K562 (cell line): ENCODE results near the gene NFATC3. TPM values are rescaled to one million over a fixed set of nuclear protein-coding genes. Genes with fewer than 3 reads are reported as not detected.
A peak's percentile ranks its signal among the peaks of the same experiment; 100 is the strongest.

ENCODE experiments used
- BRD4 ChIP-seq: fragments of 200-600 bp; sonication (generic); IDR thresholded peaks from 2 replicates; pipeline ENCODE4 v1.6.1; 2017; ENCODE audit warnings: inconsistent platforms
- C11orf30 ChIP-seq: fragments of 450-650 bp; IDR thresholded peaks from 2 replicates; pipeline ENCODE4 v1.6.1; 2016; ENCODE audit warnings: low read depth, mild to moderate bottlenecking
- CEBPG ChIP-seq, 3 experiments: fragments of 200-800 bp in 1 of 3; sonication (Bioruptor generic) in 1 of 3; sonication (generic) in 1 of 3; formaldehyde crosslinking in 1 of 3; IDR thresholded peaks in 2 of 3; conservative IDR thresholded peaks in 1 of 3; 2 replicates each; pipeline versions ENCODE4 v1.6.1 to v1.8.0; 2016 to 2022; ENCODE audit warnings: missing compliant biosample characterization in 2 of 3, missing genetic modification characterization in 2 of 3, mild to moderate bottlenecking in 1 of 3, missing genetic modification reagents in 1 of 3
- DACH1 ChIP-seq: fragments of 450-650 bp; IDR thresholded peaks from 2 replicates; pipeline ENCODE4 v1.6.1; 2018; ENCODE audit not compliant: partially characterized antibody
- DDX20 ChIP-seq: fragments of 450-650 bp; IDR thresholded peaks from 2 replicates; pipeline ENCODE4 v1.6.1; 2016; ENCODE audit warnings: missing genetic modification characterization, low read depth, mild to moderate bottlenecking, missing compliant biosample characterization, moderate library complexity
- EP300 ChIP-seq: IDR thresholded peaks from 2 replicates; pipeline ENCODE4 v1.6.1; 2012; ENCODE audit warnings: low read length, improper control_type of control experiment
- FOSL1 ChIP-seq: fragments of 200-800 bp; sonication (Bioruptor generic); conservative IDR thresholded peaks from 2 replicates; pipeline ENCODE4 v1.6.1; 2016; ENCODE audit warnings: missing genetic modification characterization, missing compliant biosample characterization
- KLF10 ChIP-seq: fragments of 250-450 bp; sonication (Bioruptor Pico); IDR thresholded peaks from 2 replicates; pipeline ENCODE4 v1.6.1; 2021; ENCODE audit warnings: matching md5 sums
- MED1 ChIP-seq: sonication (generic); formaldehyde crosslinking; IDR thresholded peaks from 2 replicates; pipeline ENCODE4 v1.8.1; 2023; ENCODE audit warnings: missing genetic modification reagents, borderline replicate concordance
- MEF2D ChIP-seq: conservative IDR thresholded peaks from 2 replicates; pipeline ENCODE4 v1.6.1; 2016; ENCODE audit warnings: low read depth, missing genetic modification characterization, missing compliant biosample characterization
- PHB ChIP-seq: fragments of 250-450 bp; sonication (Bioruptor Pico); IDR thresholded peaks from 2 replicates; pipeline ENCODE4 v1.5.0; 2021
- PRMT5 ChIP-seq: sonication (generic); formaldehyde crosslinking; IDR thresholded peaks from 2 replicates; pipeline ENCODE4 v1.5.0; 2020; ENCODE audit warnings: missing genetic modification reagents
- PTTG1 ChIP-seq: fragments of 450-650 bp; IDR thresholded peaks from 2 replicates; pipeline ENCODE4 v1.6.1; 2016; ENCODE audit warnings: low read depth, mild to moderate bottlenecking, missing genetic modification characterization, missing compliant biosample characterization
- RBM14 ChIP-seq: fragments of 200-400 bp; formaldehyde crosslinking; IDR thresholded peaks from 2 replicates; pipeline ENCODE4 v1.6.1; 2018; ENCODE audit warnings: low read depth, mild to moderate bottlenecking, low read length, moderate library complexity, borderline replicate concordance; ENCODE audit not compliant: insufficient read depth
- SAFB ChIP-seq: fragments of 200-400 bp; formaldehyde crosslinking; IDR thresholded peaks from 2 replicates; pipeline ENCODE4 v1.6.1; 2017; ENCODE audit warnings: low read depth, low read length, borderline replicate concordance
- SMARCB1 ChIP-seq: IDR thresholded peaks from 2 replicates; pipeline ENCODE4 v1.6.1; 2011; ENCODE audit warnings: improper control_type of control experiment, low read depth; ENCODE audit not compliant: insufficient read length
- ZNF12 ChIP-seq: sonication (generic); formaldehyde crosslinking; IDR thresholded peaks from 2 replicates; pipeline ENCODE4 v1.4.0; 2020; ENCODE audit warnings: mild to moderate bottlenecking, missing genetic modification reagents
- ZNF263 ChIP-seq: sonication (generic); formaldehyde crosslinking; IDR thresholded peaks from 2 replicates; pipeline ENCODE4 v1.8.0; 2022; ENCODE audit warnings: mild to moderate bottlenecking, missing genetic modification reagents, borderline replicate concordance
- ZNF75A ChIP-seq: fragments of 450-650 bp; formaldehyde crosslinking; IDR thresholded peaks from 2 replicates; pipeline ENCODE4 v1.4.0; 2020; ENCODE audit warnings: mild to moderate bottlenecking
- ZZZ3 ChIP-seq: fragments of 450-650 bp; IDR thresholded peaks from 2 replicates; pipeline ENCODE4 v1.6.1; 2016; ENCODE audit warnings: antibody characterized with exemption, mild to moderate bottlenecking, moderate library complexity
- polyA plus RNA-seq, 8 experiments: library from polyadenylated mRNA; depleted of rRNA in 4 of 8; stranded (reverse) in 5 of 8; unstranded in 3 of 8; fragments of >200 nt; fragmentation: Nextera tagmentation in 2 of 8; fragmentation: Illumina TruSeq in 1 of 8; extraction: Ambion mirVana in 2 of 8; extraction: Trizol in 1 of 8; gene quantifications; 2 replicates each; pipeline versions ENCODE4 v1.2.1 to v1.2.3, GENCODE V29; 2011 to 2014; ENCODE audit warnings: inconsistent platforms in 1 of 8, missing spikeins in 1 of 8
- total RNA-seq, 7 experiments: library from RNA; depleted of rRNA in 6 of 7; stranded (reverse); fragments of >200 nt in 6 of 7; fragmentation: Illumina TruSeq in 2 of 7; extraction: Trizol in 2 of 7; gene quantifications; 2 replicates each; pipeline versions ENCODE4 v1.2.1 to v1.2.3, GENCODE V29; 2011 to 2021; ENCODE audit warnings: low replicate concordance in 1 of 7
- TF ChIP-seq, protein P1 (sequence below): fragments of 450-650 bp; IDR thresholded peaks from 2 replicates; pipeline ENCODE4 v1.6.1; 2017; ENCODE audit warnings: mild to moderate bottlenecking, moderate library complexity
- TF ChIP-seq, protein P2 (sequence below): fragments of 250-450 bp; sonication (Bioruptor Pico); IDR thresholded peaks from 2 replicates; pipeline ENCODE4 v1.4.0; 2020

The NFATC3 gene
- total and polyA plus RNA-seq, 9 of the 15 experiments (the other 6 are each of a cell fraction or from before 2014, with no cell fraction given), result 15.7 to 98.4 (median 59.4) TPM

DNA sequence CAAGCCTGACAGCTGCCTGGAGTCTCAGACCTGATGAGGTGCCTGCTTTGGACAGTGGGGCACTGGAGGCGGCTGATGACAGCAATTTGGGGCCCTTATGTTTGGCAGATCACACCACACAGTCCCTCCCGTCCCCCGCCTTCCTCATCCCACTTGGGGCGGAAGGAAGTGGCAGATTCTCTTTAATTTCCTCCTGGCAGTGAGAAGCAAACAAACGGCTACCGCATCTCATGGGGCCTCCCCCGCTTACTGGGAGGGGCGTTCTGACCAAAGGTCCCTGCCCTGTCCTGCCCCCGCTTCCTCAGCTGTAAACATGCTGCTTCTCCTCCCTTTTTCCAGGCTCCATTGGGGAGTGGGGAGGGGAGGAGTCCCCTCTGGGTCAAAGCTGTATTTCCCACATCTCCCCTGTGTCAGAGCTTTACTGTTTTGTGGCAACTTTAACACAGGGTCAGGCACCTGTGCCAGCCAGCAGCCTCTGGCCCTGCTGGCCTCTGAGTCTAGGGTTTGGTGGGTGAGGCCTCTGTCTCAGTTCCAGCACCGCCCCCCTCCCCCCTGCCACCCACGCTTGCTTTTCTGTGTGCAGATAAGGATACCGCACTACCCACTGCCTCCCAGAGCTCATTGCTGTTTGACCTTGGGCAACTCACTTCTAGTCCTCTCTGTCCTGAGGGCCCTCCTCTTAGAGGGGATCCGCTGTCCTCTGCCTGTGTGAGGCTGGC is 5.4 kb upstream of the NFATC3 start (continued):
- peak; percentile 89 for TF ChIP-seq EP300
- no peak for TF ChIP-seq SMARCB1
- peak; percentile 8; the same call in 1 of the 2 replicates for TF ChIP-seq BRD4
- TF ChIP-seq MEF2D (tag), result peak; percentile 70
- TF ChIP-seq ZNF263, result peak; percentile 89
- TF ChIP-seq ZNF75A (CRISPR knock-in tag), result peak; percentile 14; the same call in 1 of the 2 replicates
- no peak for TF ChIP-seq RBM14
- TF ChIP-seq KLF10, result no peak; the same call in 1 of the 2 replicates
- no peak for TF ChIP-seq C11orf30
- TF ChIP-seq PHB (CRISPR knock-in tag), result no peak
- peak; percentile 65; the same call in 1 of the 2 replicates for TF ChIP-seq FOSL1 (tag)
- TF ChIP-seq MED1 (CRISPR knock-in tag), result no peak
- no peak for TF ChIP-seq PRMT5 (CRISPR knock-in tag)
- no peak for TF ChIP-seq ZZZ3
- TF ChIP-seq DACH1, result peak; percentile 66
- no peak for TF ChIP-seq SAFB
- TF ChIP-seq CEBPG (CRISPR knock-in tag; IDR thresholded peaks at IDR 0.05), result no peak
- TF ChIP-seq CEBPG (tag; conservative IDR thresholded peaks at IDR 0.05 in 1 of 2, IDR thresholded peaks at IDR 0.05 in 1 of 2), result 0 out of 4 replicates have a peak, but pooled peaks of 1 of the 2 experiments have one; percentile 20
- TF ChIP-seq PTTG1 (tag), result no peak
- TF ChIP-seq, protein P1, sequence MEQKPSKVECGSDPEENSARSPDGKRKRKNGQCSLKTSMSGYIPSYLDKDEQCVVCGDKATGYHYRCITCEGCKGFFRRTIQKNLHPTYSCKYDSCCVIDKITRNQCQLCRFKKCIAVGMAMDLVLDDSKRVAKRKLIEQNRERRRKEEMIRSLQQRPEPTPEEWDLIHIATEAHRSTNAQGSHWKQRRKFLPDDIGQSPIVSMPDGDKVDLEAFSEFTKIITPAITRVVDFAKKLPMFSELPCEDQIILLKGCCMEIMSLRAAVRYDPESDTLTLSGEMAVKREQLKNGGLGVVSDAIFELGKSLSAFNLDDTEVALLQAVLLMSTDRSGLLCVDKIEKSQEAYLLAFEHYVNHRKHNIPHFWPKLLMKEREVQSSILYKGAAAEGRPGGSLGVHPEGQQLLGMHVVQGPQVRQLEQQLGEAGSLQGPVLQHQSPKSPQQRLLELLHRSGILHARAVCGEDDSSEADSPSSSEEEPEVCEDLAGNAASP, result no peak
- TF ChIP-seq ZNF12 (CRISPR knock-in tag), result no peak; the same call in 1 of the 2 replicates
- peak; percentile 37; the same call in 1 of the 2 replicates for TF ChIP-seq DDX20 (tag)
- TF ChIP-seq, protein P2, sequence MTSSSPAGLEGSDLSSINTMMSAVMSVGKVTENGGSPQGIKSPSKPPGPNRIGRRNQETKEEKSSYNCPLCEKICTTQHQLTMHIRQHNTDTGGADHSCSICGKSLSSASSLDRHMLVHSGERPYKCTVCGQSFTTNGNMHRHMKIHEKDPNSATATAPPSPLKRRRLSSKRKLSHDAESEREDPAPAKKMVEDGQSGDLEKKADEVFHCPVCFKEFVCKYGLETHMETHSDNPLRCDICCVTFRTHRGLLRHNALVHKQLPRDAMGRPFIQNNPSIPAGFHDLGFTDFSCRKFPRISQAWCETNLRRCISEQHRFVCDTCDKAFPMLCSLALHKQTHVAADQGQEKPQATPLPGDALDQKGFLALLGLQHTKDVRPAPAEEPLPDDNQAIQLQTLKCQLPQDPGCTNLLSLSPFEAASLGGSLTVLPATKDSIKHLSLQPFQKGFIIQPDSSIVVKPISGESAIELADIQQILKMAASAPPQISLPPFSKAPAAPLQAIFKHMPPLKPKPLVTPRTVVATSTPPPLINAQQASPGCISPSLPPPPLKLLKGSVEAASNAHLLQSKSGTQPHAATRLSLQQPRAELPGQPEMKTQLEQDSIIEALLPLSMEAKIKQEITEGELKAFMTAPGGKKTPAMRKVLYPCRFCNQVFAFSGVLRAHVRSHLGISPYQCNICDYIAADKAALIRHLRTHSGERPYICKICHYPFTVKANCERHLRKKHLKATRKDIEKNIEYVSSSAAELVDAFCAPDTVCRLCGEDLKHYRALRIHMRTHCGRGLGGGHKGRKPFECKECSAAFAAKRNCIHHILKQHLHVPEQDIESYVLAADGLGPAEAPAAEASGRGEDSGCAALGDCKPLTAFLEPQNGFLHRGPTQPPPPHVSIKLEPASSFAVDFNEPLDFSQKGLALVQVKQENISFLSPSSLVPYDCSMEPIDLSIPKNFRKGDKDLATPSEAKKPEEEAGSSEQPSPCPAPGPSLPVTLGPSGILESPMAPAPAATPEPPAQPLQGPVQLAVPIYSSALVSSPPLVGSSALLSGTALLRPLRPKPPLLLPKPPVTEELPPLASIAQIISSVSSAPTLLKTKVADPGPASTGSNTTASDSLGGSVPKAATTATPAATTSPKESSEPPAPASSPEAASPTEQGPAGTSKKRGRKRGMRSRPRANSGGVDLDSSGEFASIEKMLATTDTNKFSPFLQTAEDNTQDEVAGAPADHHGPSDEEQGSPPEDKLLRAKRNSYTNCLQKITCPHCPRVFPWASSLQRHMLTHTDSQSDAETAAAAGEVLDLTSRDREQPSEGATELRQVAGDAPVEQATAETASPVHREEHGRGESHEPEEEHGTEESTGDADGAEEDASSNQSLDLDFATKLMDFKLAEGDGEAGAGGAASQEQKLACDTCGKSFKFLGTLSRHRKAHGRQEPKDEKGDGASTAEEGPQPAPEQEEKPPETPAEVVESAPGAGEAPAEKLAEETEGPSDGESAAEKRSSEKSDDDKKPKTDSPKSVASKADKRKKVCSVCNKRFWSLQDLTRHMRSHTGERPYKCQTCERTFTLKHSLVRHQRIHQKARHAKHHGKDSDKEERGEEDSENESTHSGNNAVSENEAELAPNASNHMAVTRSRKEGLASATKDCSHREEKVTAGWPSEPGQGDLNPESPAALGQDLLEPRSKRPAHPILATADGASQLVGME (CRISPR knock-in tag), result peak; percentile 79
